Activated T-cell treated with anti-CD3 and anti-CD28 coated beads for 4 hours (primary cell): Measurements from ENCODE around the gene PTMS.

ENCODE experiments used
- DNase-seq: peaks from one replicate; pipeline ENCODE4 v3.0.0-alpha.2; 2020

PTMS gene

DNA sequence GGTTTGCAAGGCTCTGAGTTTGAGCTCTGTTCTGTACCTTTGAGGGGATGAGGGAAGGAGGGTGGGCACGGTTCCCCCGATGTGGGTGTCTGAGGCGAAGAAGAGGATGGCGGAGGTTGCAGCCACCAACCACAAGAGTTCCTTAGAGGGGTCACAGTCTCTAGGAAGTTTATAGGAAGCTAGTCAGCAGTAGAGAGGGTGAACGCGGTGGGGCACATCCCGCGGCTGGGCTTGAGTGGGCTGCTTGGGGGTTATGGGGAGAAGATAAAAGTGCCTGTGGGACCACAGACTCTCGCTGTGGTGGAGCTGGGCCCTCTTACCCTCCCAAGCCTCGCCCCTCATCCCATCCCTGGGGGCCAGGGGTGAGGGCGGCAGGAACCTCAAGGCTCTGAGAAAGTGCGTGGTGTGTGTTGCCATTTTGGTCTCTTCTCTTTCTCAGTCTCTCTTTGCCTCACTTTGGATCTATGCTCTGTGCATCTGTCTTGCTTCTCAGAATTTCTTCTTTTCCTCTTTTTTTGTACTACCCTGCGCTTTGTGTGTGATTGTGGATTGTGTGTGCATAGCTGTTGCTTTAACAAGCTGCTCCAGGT, 25.9 kb downstream of the PTMS start:
- no peak for DNase-seq

DNA sequence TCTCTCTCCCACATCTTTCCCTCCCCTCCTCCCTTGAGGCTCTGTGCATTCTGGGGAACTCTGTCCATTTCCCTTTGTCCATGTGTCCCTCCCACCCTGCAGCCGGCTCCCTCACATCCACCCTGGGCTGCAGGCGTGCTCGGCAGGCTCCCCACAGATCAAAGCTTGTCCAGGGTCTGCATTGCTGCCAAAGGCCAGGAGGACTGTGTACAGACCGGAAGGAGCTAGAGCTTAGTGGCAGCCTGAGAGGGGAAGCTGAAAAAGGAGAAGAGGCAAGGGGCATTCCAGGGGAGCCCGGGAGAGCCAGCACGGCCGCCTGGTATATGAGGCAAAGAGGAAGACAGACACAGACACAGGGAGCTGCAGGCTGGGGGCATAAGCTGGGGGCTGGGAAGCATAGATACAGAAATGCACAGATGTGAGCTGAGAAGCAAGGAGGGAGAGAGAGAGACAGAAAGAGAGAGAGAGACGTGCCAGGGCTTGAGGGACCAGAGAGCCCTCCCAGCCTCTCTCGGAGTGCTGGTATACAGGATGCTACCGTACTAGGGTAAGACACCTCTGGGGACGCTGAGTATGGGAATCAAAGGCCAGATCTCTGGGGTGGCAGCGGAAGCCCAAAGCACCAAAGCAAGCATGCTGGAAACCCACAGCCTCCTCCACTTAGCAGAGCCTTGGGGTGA, 26.5 kb downstream of the PTMS start:
- DNase-seq, result no peak

DNA sequence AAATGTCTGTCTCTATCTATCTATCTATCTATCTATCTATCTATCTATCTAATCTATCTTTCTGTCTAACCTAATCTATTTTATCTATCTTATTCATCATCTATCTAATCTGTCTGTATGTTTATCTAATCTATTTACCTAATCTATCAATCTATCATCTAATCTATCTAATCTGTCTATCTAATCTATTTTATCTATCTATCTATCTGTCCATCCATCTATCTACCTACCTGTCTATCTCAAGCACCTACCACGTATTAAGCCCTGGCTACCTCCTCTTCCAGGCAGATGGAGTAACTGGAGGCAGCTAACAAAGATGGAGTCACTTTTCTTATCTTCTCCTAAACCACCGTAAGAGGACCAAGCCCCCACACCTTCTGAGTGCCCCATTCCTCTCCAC, 28.9 kb downstream of the PTMS start:
- DNase-seq, result no peak

DNA sequence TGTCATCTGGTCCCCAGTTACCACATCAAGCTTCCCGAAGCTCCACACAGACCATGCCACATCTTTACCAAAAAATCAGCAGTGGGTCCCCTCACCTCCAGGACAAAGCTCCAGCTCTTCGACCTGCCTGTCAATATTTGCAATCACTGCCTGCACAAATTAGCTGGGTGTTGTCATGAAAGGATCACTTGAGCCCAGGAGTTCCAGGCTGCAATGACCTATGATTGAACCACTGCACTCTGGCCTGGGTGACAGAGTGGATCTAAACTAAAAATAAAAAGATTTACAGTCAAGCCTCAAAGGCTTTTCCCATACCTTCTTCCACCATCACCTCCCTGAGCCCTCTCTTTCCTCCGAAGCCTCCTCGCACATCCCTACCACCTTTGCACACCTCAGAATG, 30.4 kb downstream of the PTMS start:
- DNase-seq, result no peak

DNA sequence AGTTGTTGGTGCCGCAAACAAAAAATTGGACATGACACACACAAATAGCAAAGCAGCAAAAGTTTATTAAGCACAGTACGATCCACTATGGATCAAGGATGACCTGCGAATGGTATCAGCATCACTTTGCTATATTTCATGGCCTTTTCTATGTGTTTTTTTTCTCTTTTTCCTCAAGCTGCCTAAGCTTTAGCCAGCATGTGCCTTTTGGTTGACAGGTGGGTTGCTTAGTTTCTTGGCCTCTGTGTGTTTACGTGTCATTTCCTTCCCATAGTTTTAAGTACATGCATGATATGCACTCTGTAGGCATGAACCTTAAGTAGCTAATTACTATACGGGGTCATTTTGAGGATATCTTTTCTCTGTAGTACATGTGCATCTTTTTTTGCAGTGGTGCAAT, 33.0 kb downstream of the PTMS start:
- no peak for DNase-seq

DNA sequence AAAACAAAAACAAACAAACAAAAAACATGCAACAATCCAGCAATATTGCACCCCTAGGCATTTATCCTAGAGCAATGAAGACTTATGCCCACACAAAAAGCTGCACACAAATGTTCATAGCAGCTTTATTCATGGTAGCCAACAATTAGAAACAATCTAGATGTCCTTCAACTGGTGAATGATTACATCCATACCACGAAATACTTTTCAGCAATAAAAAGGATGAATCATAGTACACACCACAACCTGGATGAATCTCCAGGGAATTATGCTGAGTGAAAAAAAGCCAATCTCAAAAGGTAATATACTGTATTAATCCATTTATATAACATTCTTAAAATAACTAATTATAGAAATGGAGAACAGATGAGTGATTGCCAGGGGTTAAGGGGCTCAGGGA, 41.0 kb downstream of the PTMS start:
- DNase-seq, result no peak

DNA sequence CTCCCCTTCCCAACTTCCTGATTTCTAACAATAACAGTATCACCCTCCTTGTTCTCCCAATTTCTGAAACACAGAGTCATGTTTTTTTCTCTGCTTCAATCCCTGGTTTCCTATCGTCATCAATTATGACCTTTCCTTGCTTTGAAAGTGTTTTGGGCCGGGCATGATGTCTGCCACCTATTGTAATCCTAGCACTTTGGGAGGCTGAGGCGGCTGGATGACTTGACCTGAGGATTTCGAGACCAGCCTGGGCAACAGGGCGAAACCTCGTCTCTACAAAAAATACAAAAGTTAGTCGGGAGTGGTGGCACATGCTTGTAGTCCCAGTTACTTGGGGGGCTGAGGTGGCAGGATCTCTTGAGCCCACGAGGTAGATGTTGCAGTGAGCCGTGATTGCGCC, 42.9 kb downstream of the PTMS start:
- DNase-seq, result no peak

DNA sequence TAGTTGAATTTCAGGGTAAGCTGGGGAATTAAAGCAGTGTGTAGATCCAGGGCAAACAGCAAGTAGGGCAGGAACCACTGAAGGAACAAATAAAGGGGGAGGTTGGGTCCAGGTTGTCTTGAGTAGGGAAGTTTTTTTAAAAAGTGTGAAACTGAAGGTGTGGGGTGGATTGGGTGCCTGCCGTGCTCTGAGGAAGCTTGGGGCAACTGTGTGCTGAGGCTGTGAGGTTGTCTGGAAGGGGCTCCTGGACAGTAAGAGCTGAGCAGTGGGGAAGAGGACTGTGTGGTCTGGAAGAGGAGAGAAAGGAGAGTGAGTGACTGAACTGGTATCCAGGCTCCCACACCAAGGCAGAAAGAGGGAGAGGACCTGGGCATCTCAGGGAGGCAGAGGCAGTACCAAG, 44.6 kb downstream of the PTMS start:
- DNase-seq, result no peak

DNA sequence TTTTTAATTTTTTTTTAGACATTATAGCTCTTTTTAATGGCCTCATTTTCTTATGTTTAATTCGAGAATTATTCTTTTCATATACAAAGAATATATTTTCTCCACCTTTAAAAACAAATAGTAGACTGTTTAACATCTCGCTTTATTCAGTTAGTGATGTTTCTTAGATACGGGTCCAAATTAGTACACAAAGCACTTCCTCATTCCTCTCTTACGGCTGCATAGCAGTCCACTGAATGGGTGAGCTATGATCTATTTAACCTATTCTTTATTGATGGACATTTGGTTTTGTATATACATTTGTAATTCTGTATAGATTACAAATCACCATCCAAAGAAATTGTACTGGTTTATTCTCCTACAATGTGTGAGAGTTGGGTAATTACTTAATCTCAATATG, 47.2 kb downstream of the PTMS start:
- DNase-seq, result no peak

DNA sequence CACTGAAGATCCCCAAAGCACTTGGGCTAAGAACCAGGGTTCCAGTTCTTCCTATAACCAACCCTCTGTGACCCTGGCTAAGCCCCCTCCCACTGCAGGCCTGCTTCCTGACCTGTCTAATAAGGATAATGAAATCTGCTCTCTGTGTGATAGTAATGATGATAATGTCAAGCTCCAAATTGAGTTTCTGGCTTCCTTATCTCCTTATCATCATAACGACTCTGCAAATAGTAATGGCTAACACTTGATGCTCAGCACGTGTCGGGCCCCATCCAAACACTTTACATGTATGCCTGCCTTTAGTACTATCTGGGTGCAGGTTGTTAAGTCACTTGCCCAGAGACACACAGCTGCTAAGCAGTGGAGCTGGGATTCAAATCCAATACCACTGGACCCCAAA, 50.4 kb downstream of the PTMS start:
- no peak for DNase-seq

DNA sequence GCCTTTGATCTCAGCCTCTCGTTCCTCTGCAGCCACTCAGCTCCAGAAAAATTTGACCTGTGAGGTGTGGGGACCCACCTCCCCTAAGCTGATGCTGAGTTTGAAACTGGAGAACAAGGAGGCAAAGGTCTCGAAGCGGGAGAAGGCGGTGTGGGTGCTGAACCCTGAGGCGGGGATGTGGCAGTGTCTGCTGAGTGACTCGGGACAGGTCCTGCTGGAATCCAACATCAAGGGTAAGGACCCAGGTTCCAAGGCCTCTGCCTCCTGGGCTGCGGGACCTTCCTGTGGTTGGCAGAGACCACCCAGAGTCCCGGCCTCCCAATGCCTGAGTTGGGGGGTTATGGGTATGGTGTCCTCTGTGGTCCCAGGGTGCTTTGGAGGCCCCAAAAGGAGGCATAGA, 50.9 kb downstream of the PTMS start:
- no peak for DNase-seq

DNA sequence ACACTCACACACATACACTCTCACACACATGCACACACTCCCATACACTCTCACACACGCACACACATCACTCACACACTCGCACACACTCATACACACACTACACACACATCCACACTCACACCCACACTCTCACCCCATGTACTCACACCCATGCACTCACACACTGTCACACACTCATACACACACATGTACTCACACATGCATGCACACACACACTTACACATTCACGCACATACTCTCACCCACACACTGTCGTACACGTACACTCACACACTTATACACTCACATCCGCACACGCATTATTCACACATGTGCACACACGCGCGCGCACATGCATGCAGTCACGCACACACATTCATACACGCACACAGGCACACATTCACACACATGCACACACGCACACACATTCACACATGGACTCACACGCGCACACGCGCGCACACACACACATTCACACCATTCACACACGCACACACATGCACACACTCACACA, 51.5 kb downstream of the PTMS start:
- no peak for DNase-seq

DNA sequence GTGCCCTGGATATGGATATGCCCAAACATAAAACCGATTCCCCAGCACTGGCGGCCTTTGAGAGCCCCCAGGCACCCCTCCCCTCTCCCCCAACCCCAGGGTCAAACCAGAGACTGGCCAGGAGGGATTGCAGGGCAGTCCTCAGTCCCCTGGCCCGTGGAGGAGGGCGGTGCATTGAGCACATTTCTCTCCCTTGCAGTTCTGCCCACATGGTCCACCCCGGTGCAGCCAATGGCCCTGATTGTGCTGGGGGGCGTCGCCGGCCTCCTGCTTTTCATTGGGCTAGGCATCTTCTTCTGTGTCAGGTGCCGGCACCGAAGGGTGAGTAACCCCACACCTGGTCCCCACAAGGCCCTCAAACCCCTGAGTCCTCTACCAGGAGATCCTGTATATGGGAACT, 52.1 kb downstream of the PTMS start:
- DNase-seq, result no peak

DNA sequence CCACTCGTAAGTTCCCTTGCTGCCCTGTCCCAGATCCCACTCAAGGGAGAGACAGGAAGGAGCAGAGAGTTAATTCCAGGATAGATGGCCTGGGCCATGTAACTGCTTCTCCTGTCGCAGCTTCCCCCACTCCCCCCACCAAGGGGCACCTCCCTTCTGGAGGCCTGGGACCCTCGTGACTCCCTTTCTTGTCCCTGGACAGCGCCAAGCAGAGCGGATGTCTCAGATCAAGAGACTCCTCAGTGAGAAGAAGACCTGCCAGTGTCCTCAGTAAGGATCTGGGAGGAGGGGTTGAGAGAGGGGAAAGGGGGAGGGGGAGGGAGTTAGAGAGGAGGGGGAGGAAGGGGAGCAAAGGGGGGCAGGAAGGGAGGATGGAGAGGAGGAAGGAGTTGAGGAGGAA, 52.5 kb downstream of the PTMS start:
- no peak for DNase-seq

DNA sequence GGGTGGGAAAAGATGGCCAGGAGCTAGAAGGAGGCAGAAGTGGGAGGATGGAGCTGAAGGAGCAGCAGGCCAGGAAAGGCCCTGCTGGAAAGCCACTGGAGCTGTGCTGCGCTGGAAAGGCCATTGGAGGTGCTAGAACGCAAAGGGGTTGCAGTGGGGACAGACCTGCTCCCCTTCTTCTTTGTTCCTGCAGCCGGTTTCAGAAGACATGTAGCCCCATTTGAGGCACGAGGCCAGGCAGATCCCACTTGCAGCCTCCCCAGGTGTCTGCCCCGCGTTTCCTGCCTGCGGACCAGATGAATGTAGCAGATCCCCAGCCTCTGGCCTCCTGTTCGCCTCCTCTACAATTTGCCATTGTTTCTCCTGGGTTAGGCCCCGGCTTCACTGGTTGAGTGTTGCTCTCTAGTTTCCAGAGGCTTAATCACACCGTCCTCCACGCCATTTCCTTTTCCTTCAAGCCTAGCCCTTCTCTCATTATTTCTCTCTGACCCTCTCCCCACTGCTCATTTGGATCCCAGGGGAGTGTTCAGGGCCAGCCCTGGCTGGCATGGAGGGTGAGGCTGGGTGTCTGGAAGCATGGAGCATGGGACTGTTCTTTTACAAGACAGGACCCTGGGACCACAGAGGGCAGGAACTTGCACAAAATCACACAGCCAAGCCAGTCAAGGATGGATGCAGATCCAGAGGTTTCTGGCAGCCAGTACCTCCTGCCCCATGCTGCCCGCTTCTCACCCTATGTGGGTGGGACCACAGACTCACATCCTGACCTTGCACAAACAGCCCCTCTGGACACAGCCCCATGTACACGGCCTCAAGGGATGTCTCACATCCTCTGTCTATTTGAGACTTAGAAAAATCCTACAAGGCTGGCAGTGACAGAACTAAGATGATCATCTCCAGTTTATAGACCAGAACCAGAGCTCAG, 53.2 kb downstream of the PTMS start:
- no peak for DNase-seq

DNA sequence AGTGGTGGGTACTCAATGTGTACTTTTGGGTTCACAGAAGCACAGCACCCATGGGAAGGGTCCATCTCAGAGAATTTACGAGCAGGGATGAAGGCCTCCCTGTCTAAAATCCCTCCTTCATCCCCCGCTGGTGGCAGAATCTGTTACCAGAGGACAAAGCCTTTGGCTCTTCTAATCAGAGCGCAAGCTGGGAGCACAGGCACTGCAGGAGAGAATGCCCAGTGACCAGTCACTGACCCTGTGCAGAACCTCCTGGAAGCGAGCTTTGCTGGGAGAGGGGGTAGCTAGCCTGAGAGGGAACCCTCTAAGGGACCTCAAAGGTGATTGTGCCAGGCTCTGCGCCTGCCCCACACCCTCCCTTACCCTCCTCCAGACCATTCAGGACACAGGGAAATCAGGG, 54.0 kb downstream of the PTMS start:
- no peak for DNase-seq
